ENCODE measurements around the gene APOL3. TPM values are rescaled to one million over a fixed set of nuclear protein-coding genes. Genes with fewer than 3 reads are reported as not detected.

APOL3 gene
- total RNA-seq, 2 donors from 2014 or later, result 11.2 to 22.4 TPM

GRCh38 chr22:36197065-36197440, 36.5 kb upstream of the APOL3 start:
- Histone ChIP-seq H3K4me3 (no peak overlapping the region), H3K9me3 (no peaks in the 10 kb centered on the region), H3K27ac (no peak overlapping the region), H3K27me3 (no peaks in the 10 kb centered on the region), H3K4me1 (peaks cover 8% of the 10 kb centered on the region), H3K36me3 (replicated peaks in 1 of 2; ENCODE audit: insufficient read depth in 1 of 2, low read depth in 2 of 2) (no peaks in the 10 kb centered on the region)
- intact Hi-C loops (cut with DNase I), result no loop called here
- ATAC-seq, result no peak
- 35 to 44% methylated on average over 4 to 5 of the region's 5 CpGs for WGBS, 2 donors
- TF ChIP-seq, protein P1, sequence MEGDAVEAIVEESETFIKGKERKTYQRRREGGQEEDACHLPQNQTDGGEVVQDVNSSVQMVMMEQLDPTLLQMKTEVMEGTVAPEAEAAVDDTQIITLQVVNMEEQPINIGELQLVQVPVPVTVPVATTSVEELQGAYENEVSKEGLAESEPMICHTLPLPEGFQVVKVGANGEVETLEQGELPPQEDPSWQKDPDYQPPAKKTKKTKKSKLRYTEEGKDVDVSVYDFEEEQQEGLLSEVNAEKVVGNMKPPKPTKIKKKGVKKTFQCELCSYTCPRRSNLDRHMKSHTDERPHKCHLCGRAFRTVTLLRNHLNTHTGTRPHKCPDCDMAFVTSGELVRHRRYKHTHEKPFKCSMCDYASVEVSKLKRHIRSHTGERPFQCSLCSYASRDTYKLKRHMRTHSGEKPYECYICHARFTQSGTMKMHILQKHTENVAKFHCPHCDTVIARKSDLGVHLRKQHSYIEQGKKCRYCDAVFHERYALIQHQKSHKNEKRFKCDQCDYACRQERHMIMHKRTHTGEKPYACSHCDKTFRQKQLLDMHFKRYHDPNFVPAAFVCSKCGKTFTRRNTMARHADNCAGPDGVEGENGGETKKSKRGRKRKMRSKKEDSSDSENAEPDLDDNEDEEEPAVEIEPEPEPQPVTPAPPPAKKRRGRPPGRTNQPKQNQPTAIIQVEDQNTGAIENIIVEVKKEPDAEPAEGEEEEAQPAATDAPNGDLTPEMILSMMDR (IDR thresholded peaks at IDR 0.05), result no peak
- TF ChIP-seq POLR2A (IDR thresholded peaks at IDR 0.05), result no peak
- DNase-seq, result peak in 2 of 4 donors; percentile 28 to 52

DNA sequence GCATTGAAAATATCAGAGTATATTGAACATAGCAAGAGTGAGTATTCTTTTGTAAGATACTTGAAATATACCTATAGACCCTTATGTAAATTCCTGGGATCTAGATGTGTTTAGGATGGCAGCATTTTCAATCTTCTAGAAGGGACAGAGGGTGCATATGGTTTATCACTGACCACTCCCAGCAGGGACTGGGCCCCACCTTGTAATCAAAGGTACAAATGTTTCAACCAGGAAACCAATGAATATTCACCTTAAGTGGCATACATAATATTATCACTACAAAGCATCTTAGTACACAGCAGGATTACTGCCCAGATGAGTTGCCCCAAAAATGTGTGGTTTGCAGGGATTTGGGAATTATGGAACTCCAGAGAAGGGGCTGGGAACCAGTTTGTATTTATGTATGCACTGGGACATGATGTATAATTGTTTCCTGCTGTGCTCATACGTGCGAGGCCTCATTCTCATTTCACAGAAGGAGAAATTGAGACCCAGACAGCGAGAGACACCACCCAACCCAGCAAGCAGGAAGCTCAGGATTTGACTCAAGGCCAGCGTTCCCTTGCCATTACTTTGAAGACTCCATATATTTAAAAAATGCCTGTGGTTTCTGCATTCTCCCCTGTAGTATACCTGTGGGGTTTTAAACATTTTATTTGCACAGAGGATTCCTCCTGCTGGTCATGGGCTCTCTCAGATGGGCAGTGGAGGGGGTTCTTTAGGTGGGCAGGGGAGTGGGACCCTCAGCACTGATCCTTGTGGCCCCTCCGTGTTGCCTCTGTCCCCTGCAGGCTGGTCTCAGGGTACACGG, 35.9 kb upstream of the APOL3 start:
- no peaks in the 10 kb centered on the region for H3K9me3 ChIP-seq
- ATAC-seq, result no peak
- DNase-seq, result no peak
- no peak overlapping the region for H3K4me3 ChIP-seq
- 46 to 51% methylated on average over 6 of the region's 6 CpGs for WGBS, 2 donors
- peaks cover 2% of the 10 kb centered on the region for H3K4me1 ChIP-seq
- TF ChIP-seq POLR2A (IDR thresholded peaks at IDR 0.05), result no peak
- TF ChIP-seq, protein P1 (IDR thresholded peaks at IDR 0.05), result no peak
- intact Hi-C loops (cut with DNase I), result no loop called here
- H3K27me3 ChIP-seq, result no peaks in the 10 kb centered on the region
- H3K36me3 ChIP-seq (replicated peaks in 1 of 2; ENCODE audit: insufficient read depth in 1 of 2, low read depth in 2 of 2), result no peaks in the 10 kb centered on the region
- H3K27ac ChIP-seq, result no peak overlapping the region

GRCh38 chr22:36194971-36195370, 34.4 kb upstream of the APOL3 start:
- H3K4me1 ChIP-seq, result no peaks in the 10 kb centered on the region
- ATAC-seq (peak; percentile 76), DNase-seq (peak; percentile 34 to 60 (median 52))
- H3K36me3 ChIP-seq (replicated peaks in 1 of 2; ENCODE audit: insufficient read depth in 1 of 2, low read depth in 2 of 2), result no peaks in the 10 kb centered on the region
- TF ChIP-seq, protein P1 (IDR thresholded peaks at IDR 0.05), result peak; percentile 22 to 67 (median 56)
- no peak for TF ChIP-seq POLR2A (IDR thresholded peaks at IDR 0.05)
- H3K4me3 ChIP-seq, result no peak overlapping the region
- H3K27me3 ChIP-seq, result no peaks in the 10 kb centered on the region
- no peaks in the 10 kb centered on the region for H3K9me3 ChIP-seq
- H3K27ac ChIP-seq, result no peak overlapping the region
- WGBS, 2 donors, result 39 to 54% methylated on average over 5 of the region's 5 CpGs
- intact Hi-C loops (cut with DNase I), result no loop called here

- intact Hi-C loops (cut with DNase I), result no loop called here
- 50 to 74% methylated on average over 2 of the region's 2 CpGs for WGBS, 2 donors
- H3K27me3 ChIP-seq, result no peaks in the 10 kb centered on the region
- no peaks in the 10 kb centered on the region for H3K9me3 ChIP-seq
- TF ChIP-seq POLR2A (IDR thresholded peaks at IDR 0.05), result no peak
- TF ChIP-seq, protein P1 (IDR thresholded peaks at IDR 0.05), result no peak
- DNase-seq, result no peak
- H3K4me3 ChIP-seq, result no peak overlapping the region
- no peak overlapping the region for H3K27ac ChIP-seq
- H3K36me3 ChIP-seq (replicated peaks in 1 of 2; ENCODE audit: insufficient read depth in 1 of 2, low read depth in 2 of 2), result no peaks in the 10 kb centered on the region
- H3K4me1 ChIP-seq, result no peaks in the 10 kb centered on the region
- ATAC-seq, result no peak
Observed at GRCh38 chr22:36194385-36194784, 33.8 kb upstream of the APOL3 start.

GRCh38 chr22:36193577-36193976, 33.0 kb upstream of the APOL3 start:
- no peak overlapping the region for H3K27ac ChIP-seq
- no peaks in the 10 kb centered on the region for H3K9me3 ChIP-seq
- TF ChIP-seq, protein P1 (IDR thresholded peaks at IDR 0.05), result no peak
- TF ChIP-seq POLR2A (IDR thresholded peaks at IDR 0.05), result no peak
- ATAC-seq, result no peak
- WGBS, 2 donors, result 49 to 51% methylated on average over 3 of the region's 3 CpGs
- H3K4me3 ChIP-seq, result no peak overlapping the region
- no peak for DNase-seq
- no peaks in the 10 kb centered on the region for H3K27me3 ChIP-seq
- H3K36me3 ChIP-seq (replicated peaks in 1 of 2; ENCODE audit: insufficient read depth in 1 of 2, low read depth in 2 of 2), result no peaks in the 10 kb centered on the region
- H3K4me1 ChIP-seq, result no peaks in the 10 kb centered on the region
- intact Hi-C loops (cut with DNase I), result no loop called here
